Measurements from ENCODE around the gene C4orf50. TPM values are rescaled to one million over a fixed set of nuclear protein-coding genes. Genes with fewer than 3 reads are reported as not detected.

Gene C4orf50
- polyA plus RNA-seq, 1 donor from 2014 or later, result 1.6 TPM

DNA sequence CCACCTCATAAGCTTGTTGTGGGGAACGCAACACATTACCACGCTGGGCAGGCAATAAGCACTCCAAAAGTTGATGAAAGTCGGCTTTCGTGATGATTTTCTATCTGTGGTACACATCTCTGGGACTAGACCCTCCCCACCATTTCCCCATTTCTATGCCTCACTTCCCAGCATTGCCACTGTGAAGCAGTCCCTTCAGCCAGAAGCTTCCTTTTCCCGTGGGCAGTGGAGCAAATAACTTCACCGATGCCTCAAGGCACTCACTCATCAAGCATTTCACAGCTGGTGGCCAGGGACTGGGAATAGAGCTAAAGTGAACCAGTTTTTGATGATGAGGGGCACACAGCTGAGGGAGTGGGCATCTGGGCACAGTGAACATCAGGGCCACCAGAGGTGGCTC is 18.9 kb downstream of the C4orf50 start:
- H3K79me2 ChIP-seq (replicated peaks; ENCODE audit: insufficient read depth, low read length), result no peaks in the 10 kb centered on the region
- no peak overlapping the region for H2AFZ ChIP-seq (ENCODE audit: low read depth, low read length)
- H4K20me1 ChIP-seq (ENCODE audit: insufficient read depth), result no peaks in the 10 kb centered on the region
- no peaks in the 10 kb centered on the region for H3K36me3 ChIP-seq (ENCODE audit: insufficient read depth, low read length)
- no peak overlapping the region for H3K9ac ChIP-seq (ENCODE audit: low read length)
- H3K4me3 ChIP-seq (ENCODE audit: low read length), result no peak overlapping the region
- H3K4me2 ChIP-seq (ENCODE audit: low read length), result no peak overlapping the region
- no peaks in the 10 kb centered on the region for H3K9me2 ChIP-seq (ENCODE audit: insufficient read depth, low read length)
- H3K9me3 ChIP-seq (ENCODE audit: low read length), result no peaks in the 10 kb centered on the region
- TF ChIP-seq, protein P1, sequence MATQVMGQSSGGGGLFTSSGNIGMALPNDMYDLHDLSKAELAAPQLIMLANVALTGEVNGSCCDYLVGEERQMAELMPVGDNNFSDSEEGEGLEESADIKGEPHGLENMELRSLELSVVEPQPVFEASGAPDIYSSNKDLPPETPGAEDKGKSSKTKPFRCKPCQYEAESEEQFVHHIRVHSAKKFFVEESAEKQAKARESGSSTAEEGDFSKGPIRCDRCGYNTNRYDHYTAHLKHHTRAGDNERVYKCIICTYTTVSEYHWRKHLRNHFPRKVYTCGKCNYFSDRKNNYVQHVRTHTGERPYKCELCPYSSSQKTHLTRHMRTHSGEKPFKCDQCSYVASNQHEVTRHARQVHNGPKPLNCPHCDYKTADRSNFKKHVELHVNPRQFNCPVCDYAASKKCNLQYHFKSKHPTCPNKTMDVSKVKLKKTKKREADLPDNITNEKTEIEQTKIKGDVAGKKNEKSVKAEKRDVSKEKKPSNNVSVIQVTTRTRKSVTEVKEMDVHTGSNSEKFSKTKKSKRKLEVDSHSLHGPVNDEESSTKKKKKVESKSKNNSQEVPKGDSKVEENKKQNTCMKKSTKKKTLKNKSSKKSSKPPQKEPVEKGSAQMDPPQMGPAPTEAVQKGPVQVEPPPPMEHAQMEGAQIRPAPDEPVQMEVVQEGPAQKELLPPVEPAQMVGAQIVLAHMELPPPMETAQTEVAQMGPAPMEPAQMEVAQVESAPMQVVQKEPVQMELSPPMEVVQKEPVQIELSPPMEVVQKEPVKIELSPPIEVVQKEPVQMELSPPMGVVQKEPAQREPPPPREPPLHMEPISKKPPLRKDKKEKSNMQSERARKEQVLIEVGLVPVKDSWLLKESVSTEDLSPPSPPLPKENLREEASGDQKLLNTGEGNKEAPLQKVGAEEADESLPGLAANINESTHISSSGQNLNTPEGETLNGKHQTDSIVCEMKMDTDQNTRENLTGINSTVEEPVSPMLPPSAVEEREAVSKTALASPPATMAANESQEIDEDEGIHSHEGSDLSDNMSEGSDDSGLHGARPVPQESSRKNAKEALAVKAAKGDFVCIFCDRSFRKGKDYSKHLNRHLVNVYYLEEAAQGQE (IDR thresholded peaks at IDR 0.05; ENCODE audit: borderline replicate concordance), result no peak
- TF ChIP-seq TAF1 (IDR thresholded peaks at IDR 0.05; ENCODE audit: low read depth), result no peak
- no peak for TF ChIP-seq MXI1 (conservative IDR thresholded peaks at IDR 0.05; ENCODE audit: poor library complexity, severe bottlenecking)
- no peak for TF ChIP-seq SMC3 (conservative IDR thresholded peaks at IDR 0.05; ENCODE audit: poor library complexity)
- H3K27ac ChIP-seq (ENCODE audit: low read length), result no peak overlapping the region
- no peaks in the 10 kb centered on the region for H3F3A ChIP-seq (ENCODE audit: insufficient read depth, low read length, poor library complexity, severe bottlenecking)
- no peaks in the 10 kb centered on the region for H3K27me3 ChIP-seq (ENCODE audit: insufficient read depth, low read depth, low read length)

- Histone ChIP-seq H3K4me3 (ENCODE audit: low read length) (no peak overlapping the region), H3K9me3 (ENCODE audit: low read length) (no peaks in the 10 kb centered on the region), H2AFZ (ENCODE audit: low read depth, low read length) (no peak overlapping the region), H3K4me2 (ENCODE audit: low read length) (no peak overlapping the region), H3K36me3 (ENCODE audit: insufficient read depth, low read length) (no peaks in the 10 kb centered on the region), H3F3A (ENCODE audit: insufficient read depth, low read length, poor library complexity, severe bottlenecking) (no peaks in the 10 kb centered on the region), H3K9ac (ENCODE audit: low read length) (peak overlapping the region; percentile 27), H4K20me1 (ENCODE audit: insufficient read depth) (no peaks in the 10 kb centered on the region), H3K27ac (ENCODE audit: low read length) (no peak overlapping the region), H3K9me2 (ENCODE audit: insufficient read depth, low read length) (no peaks in the 10 kb centered on the region), H3K79me2 (replicated peaks; ENCODE audit: insufficient read depth, low read length) (no peaks in the 10 kb centered on the region), H3K27me3 (ENCODE audit: insufficient read depth, low read depth, low read length) (no peaks in the 10 kb centered on the region)
- TF ChIP-seq TAF1 (IDR thresholded peaks at IDR 0.05; ENCODE audit: low read depth) (no peak), EP300 (conservative IDR thresholded peaks at IDR 0.05; ENCODE audit: poor library complexity, severe bottlenecking) (peak; percentile 24), RAD21 (conservative IDR thresholded peaks at IDR 0.05) (peak; percentile 98), POLR2AphosphoS5 (IDR thresholded peaks at IDR 0.05) (no peak), SMC3 (conservative IDR thresholded peaks at IDR 0.05; ENCODE audit: poor library complexity) (peak; percentile 96), CTCF (IDR thresholded peaks at IDR 0.05; ENCODE audit: poor library complexity, severe bottlenecking) (peak; percentile 99), MXI1 (conservative IDR thresholded peaks at IDR 0.05; ENCODE audit: poor library complexity, severe bottlenecking) (no peak), EZH2 (IDR thresholded peaks at IDR 0.05; ENCODE audit: borderline replicate concordance, insufficient read depth, low read length, poor library complexity, severe bottlenecking) (no peak)
- TF ChIP-seq, protein P1 (IDR thresholded peaks at IDR 0.05; ENCODE audit: borderline replicate concordance), result no peak
Measured at GRCh38 chr4:5998333-5998936, 19.8 kb downstream of the C4orf50 start.
